GM21576 (cell line): ENCODE measurements around the gene PTOV1.

ENCODE experiments used
- ATAC-seq: cut with Tn5 transposase; IDR thresholded peaks from one replicate; pipeline ENCODE4 v1.9.1; 2021; ENCODE audit warnings: mild to moderate bottlenecking, moderate library complexity; ENCODE audit not compliant: unreplicated experiment

PTOV1 gene

GRCh38 chr19:49887665-49888509 lies 36.9 kb downstream of the PTOV1 start:
- no peak for ATAC-seq

- no peak for ATAC-seq
Observed at GRCh38 chr19:49888510-49888824, 37.5 kb downstream of the PTOV1 start.

DNA sequence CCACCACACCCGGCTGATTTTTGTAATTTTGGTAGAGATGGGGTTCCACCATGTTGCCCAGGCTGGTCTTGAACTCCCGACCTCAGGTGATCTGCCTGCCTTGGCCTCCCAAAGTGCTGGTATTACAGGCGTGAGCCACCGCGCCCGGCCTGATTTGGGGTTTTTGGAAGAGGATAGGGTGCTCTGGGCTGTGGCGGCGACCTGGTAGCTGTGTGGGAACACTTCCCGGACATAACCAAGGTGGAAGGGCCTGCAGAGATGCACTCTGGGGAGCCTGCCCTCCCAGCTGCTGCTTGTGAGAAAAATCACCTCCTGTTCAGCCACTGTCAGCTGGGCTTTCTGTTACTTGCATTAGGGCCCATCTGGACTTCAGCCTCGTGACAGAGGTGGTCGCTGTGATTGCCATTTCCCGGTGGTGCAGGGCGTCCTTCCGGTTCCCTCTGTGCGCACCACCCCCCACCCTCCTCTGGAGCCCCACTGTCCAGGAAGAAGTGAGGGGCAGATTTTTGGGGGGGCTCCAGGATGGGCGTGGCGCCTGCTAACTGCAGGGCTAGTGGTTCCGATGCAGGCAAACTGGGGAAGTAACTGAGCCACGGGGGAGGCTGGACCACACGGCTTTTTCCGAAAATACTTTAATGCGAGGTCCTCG lies 38.2 kb downstream of the PTOV1 start:
- ATAC-seq: no peak

- no peak for ATAC-seq
Observed at GRCh38 chr19:49889687-49890348, 38.9 kb downstream of the PTOV1 start.

GRCh38 chr19:49890349-49891311 lies 39.7 kb downstream of the PTOV1 start:
- no peak for ATAC-seq

- no peak for ATAC-seq
Observed at GRCh38 chr19:49891393-49891792, 40.4 kb downstream of the PTOV1 start.

GRCh38 chr19:49892716-49893115 lies 41.8 kb downstream of the PTOV1 start:
- no peak for ATAC-seq

GRCh38 chr19:49894011-49894664 lies 43.2 kb downstream of the PTOV1 start:
- no peak for ATAC-seq

GRCh38 chr19:49894879-49895565 lies 44.1 kb downstream of the PTOV1 start:
- no peak for ATAC-seq

DNA sequence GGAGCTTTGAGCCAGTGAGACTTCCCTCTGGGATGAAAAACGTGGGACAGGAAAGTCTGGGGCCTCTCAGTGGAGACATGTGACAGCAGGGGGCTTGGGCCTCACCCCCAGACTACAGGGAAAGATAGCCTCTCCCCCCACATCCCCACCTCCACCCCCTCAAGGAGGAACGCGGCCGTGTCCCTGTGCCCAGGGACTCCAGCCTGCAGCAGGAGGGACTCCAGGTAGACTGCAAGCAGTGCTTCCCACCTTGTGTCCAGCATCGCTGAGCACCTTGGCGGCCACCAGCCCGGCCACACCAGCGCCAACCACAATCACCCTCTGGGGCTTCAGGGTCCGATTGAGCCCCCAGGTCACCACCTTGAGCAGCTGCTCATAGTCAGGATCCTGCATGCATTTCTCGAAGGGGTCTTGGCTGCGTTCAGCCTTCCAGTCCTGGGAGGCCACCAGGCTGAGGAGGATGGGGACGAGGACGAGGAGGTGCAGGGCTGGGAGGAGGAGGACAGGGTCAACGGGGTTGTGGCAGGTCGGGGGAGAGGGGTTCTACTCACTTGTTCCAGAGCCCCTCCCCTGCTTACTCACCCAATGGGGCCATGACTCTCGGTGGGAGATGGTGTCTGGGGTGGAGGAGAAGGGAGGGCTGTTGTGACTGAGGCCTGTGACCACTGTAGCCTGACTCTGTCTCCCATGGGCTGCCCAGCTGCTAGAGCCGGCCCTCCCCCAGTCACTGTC lies 44.8 kb downstream of the PTOV1 start:
- ATAC-seq: no peak

- ATAC-seq: peak; percentile 60
Observed at GRCh38 chr19:49896863-49897621, 46.1 kb downstream of the PTOV1 start, which contains the start of gene IL4I1. TSS of gene IL4I1 (minus strand) at chr19:49896887. CDS start at chr19:49896160, 727 bp downstream.

DNA sequence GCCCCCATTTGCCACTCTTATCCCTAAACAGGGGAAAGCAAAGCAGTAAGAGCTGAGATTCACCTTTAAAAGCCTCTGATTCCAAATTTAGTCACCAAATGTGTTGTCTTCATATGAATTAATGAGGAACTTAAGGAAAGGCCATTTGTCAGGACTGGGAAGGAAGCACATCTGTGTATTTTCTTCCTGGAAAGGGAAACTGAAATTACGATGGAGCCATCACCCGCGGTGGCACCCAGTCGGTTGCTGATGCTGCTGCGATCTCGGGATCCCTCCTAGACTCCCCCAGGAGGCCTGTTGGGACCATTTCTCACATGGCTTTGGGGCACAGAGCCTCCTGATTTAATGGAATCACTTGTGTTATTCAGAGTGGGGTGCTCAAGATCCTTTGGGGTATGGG lies 53.2 kb downstream of the PTOV1 start:
- no peak for ATAC-seq

DNA sequence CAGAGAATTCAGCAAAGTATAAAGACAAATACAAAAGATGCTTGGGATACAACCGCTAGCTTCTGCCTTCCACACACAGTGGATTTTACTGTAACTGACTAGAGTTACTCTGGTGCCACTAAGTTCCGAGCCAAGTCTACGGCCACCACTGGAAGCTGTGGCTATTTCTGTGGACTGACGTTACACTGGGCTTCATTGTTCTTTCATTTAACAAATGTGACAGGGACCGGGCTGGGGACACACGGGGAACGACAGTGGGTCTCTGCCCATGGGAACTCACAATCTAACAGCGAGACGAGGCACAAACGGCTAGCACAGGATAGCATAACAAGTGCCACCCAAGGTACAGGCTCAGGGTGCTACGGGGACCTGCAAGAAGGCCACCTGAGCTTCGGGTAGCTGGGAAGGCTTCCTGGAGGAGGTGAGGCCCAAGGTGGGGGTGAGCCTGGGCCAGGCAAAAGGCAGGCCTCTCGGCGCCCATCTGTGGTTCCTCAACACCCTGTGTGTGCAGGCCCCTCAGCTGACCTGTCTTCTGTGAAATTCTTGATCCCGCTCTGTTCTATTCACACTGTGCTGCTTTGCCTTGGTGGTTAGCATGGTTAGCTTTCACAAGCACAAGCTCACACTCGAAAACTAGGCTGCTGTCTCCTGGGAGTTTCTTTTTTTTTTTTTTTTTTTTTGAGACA lies 56.1 kb downstream of the PTOV1 start:
- no peak for ATAC-seq

- no peak for ATAC-seq
Observed at GRCh38 chr19:49907745-49908446, 56.9 kb downstream of the PTOV1 start.

DNA sequence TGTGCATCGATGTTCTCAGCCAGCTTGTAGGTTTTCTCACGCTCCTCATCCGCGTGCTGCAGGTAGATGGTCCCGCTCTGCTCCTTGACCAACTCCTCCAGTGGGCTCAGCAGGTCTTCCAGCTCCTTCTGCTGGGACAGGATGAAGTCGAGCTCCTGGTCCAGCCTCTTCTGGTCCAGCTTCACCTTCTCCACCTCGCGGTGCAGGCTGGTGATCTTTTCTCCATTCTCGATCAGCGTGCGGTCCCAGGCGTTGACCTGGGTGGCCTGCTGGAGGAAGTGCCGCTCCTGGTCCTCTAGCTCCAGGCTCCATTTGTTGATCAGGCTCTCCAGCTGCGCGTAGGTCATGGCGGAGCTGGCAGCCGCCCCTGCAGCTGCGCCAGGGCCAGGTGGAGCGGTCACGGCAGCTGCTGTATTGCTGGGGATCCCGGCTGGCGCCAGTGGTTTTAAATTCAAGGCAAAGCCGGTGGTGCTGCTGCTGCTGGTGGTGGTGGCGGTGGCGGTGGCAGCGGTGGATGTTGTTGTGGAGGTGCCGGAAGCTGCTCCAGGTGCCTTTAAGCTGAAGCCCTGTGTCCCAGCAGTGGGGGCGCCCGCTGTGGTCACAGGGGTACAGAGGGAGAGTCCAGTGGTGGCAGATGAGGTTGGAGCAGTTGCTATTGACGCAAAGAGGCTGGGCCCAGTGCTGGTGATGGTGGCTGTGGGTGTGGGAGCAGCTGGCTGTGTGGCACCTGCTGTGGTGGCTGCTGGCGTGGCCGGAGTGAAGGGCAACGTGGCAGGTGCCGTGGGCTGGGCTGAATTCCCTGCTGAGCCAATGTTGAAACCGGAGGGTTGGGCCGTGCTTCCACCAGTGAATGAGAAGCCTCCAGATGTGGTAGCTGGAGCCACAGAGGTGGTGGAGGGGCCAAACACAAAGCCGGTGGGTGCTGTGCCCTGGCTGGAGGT lies 57.8 kb downstream of the PTOV1 start:
- ATAC-seq: no peak

DNA sequence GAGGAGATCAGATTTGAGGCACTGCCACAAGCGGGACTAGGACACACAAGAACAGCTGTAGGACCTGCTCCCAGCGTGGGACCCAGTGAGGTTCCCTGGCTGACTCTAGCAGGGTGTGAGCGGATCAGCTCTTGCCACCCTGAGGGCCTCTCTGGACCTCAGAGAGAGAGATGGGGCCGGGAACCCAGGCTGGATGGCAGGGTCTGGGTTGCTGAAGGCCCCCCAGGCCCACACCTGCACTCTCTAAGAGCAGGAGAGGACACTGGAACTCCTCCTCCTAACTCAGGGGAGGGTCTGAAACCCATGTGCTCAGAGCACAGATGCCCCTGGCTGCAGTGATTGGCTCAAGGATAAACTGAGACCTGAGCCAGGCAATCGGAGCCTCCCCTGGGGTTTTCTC lies 59.2 kb downstream of the PTOV1 start:
- ATAC-seq: no peak
